ENCODE results near the gene POU2AF1. TPM values are rescaled to one million over a fixed set of nuclear protein-coding genes. Genes with fewer than 3 reads are reported as not detected.

Gene POU2AF1
- total and polyA plus RNA-seq, 2 of the 13 experiments (the other 11 are each of a cell fraction or from before 2014, with no cell fraction given) = 1.9 to 3.6 TPM

DNA sequence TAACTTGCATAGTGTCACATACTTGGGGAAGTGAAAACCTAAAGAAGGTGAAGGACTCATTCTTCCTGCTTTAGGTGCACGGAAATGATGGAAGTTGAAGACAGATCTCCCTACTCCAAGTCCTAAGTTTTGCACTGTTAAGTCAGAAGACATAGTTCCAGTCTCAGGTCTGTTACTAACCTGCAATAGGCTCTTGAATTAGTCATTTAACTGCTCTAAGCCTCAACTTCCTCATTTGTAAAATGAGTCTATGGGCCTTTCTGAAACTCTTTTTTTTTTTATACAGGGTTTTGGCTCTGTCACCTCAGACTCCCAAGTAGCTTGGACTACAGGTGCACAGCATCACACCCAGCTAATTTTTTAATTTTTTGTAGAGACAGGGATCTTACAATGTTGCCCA is 30.8 kb upstream of the POU2AF1 start (continued):
- TF ChIP-seq FOXP1 (IDR thresholded peaks at IDR 0.05) = no peak
- no peak for TF ChIP-seq FOXP1 (CRISPR knock-in tag; IDR thresholded peaks at IDR 0.05)

DNA sequence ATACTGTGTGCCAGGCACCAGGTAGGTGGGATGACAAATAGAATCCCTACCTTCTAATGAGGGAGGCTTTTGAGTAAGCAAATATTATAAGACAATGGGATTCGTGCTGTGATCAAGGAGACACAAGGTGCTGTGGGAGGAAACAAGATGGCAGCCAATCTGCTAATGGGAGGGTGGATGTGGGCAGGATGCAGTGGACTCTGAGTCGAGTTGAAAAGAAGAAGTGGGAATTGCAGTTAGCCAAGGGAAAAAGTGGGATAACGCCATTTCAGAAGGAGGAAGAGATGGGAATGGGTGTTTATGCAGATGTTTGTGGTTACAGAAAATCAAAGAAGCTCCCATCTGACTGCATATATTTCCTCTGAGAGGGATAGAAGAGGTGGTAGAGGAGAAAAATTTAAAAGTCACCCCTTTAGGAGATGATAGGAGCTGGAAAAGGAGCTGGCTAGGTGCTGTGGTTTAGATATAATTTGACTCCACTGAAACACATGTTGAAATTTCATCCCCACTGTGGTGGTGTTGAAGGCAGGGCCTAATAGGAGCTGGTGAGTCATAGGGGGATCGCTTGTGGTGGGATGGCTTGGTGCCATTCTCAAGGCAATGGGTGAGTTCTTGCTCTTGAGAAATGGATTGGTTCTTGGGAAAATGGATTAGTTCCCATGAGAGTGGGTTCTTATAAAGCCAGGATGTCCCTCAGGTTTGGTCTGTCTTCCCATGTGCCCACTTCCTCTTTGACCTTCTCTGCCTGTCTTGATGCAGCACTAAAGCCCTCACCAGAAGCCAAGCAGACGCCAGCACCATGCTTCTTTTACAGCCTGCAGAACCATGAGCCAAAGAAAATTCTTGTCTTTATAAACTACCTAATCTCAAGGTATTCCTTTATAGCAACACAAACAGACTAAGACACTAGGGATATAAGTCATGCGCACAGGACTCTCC is 30.0 kb upstream of the POU2AF1 start:
- no peaks in the 10 kb centered on the region for H3K9me3 ChIP-seq (ENCODE audit: low read length)
- no peaks in the 10 kb centered on the region for H3K36me3 ChIP-seq (replicated peaks in 1 of 2; ENCODE audit: control insufficient read depth in 1 of 2, insufficient read depth in 2 of 2, low read length in 2 of 2)
- in situ Hi-C loops (cut with HindIII; ENCODE audit: extremely low pct_ligation_motif_present, low pct_unique_long_range_greater_than_20kb) = no loop called here
- DNase-seq (ENCODE audit: low spot score) (no peak), FAIRE-seq (no peak), ATAC-seq (no peak)
- intact Hi-C loops (cut with micrococcal nuclease; ENCODE audit: unreplicated experiment) = no loop called here
- H2AFZ ChIP-seq (ENCODE audit: low read length) = no peak overlapping the region
- H3K4me3 ChIP-seq (replicated peaks in 1 of 3; ENCODE audit: insufficient read depth in 1 of 3, low read depth in 2 of 3, low read length in 3 of 3) = no peak overlapping the region
- no peak overlapping the region for H3K9ac ChIP-seq (ENCODE audit: insufficient read depth, low read depth, low read length)
- CTCF ChIA-PET (ENCODE audit: low intra/inter-chr PET ratio, low total read pairs) = no interaction called here
- no TSS peak for BruUV-seq (replicated peaks)
- H4K20me1 ChIP-seq (ENCODE audit: insufficient read depth, low read length) = no peaks in the 10 kb centered on the region
- no peaks in the 10 kb centered on the region for H3K79me2 ChIP-seq (ENCODE audit: insufficient read depth, low read length)
- no peak overlapping the region for H3K27ac ChIP-seq (ENCODE audit: extremely low read length, insufficient read depth, low read length)
- 92% methylated on average over 6 of the region's 6 CpGs for WGBS (ENCODE audit: low lambda C conversion rate)
- H3K4me2 ChIP-seq (ENCODE audit: low read depth, low read length) = no peak overlapping the region
- no peaks in the 10 kb centered on the region for H3K27me3 ChIP-seq (ENCODE audit: control insufficient read depth in 1 of 2, insufficient read depth in 2 of 2, low read length in 2 of 2)
- POLR2A ChIA-PET = no interaction called here
- peaks cover 19% of the 10 kb centered on the region for H3K4me1 ChIP-seq (ENCODE audit: insufficient read depth, low read length)
- TF ChIP-seq CCDC6 (CRISPR knock-in tag; IDR thresholded peaks at IDR 0.05) (no peak), NFYB (CRISPR knock-in tag; IDR thresholded peaks at IDR 0.05) (no peak), MYC (CRISPR knock-in tag; IDR thresholded peaks at IDR 0.05; ENCODE audit: borderline replicate concordance) (no peak), ZNF749 (CRISPR knock-in tag; IDR thresholded peaks at IDR 0.05; ENCODE audit: borderline replicate concordance) (no peak), SALL2 (CRISPR knock-in tag; IDR thresholded peaks at IDR 0.05) (no peak), SOX6 (IDR thresholded peaks at IDR 0.05) (no peak), SOX6 (CRISPR knock-in tag; IDR thresholded peaks at IDR 0.05) (no peak), KDM5B (CRISPR knock-in tag; IDR thresholded peaks at IDR 0.05; ENCODE audit: borderline replicate concordance) (no peak), REL (CRISPR knock-in tag; conservative IDR thresholded peaks at IDR 0.05) (no peak), KAT2B (IDR thresholded peaks at IDR 0.05; ENCODE audit: borderline replicate concordance, low read depth, low read length) (no peak), PAX8 (CRISPR knock-in tag; IDR thresholded peaks at IDR 0.05; ENCODE audit: borderline replicate concordance) (no peak)
- TF ChIP-seq, protein P1, sequence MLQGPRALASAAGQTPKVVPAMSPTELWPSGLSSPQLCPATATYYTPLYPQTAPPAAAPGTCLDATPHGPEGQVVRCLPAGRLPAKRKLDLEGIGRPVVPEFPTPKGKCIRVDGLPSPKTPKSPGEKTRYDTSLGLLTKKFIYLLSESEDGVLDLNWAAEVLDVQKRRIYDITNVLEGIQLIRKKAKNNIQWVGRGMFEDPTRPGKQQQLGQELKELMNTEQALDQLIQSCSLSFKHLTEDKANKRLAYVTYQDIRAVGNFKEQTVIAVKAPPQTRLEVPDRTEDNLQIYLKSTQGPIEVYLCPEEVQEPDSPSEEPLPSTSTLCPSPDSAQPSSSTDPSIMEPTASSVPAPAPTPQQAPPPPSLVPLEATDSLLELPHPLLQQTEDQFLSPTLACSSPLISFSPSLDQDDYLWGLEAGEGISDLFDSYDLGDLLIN (CRISPR knock-in tag; IDR thresholded peaks at IDR 0.05; ENCODE audit: borderline replicate concordance) = no peak
- TF ChIP-seq, protein P2, sequence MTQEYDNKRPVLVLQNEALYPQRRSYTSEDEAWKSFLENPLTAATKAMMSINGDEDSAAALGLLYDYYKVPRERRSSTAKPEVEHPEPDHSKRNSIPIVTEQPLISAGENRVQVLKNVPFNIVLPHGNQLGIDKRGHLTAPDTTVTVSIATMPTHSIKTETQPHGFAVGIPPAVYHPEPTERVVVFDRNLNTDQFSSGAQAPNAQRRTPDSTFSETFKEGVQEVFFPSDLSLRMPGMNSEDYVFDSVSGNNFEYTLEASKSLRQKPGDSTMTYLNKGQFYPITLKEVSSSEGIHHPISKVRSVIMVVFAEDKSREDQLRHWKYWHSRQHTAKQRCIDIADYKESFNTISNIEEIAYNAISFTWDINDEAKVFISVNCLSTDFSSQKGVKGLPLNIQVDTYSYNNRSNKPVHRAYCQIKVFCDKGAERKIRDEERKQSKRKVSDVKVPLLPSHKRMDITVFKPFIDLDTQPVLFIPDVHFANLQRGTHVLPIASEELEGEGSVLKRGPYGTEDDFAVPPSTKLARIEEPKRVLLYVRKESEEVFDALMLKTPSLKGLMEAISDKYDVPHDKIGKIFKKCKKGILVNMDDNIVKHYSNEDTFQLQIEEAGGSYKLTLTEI (CRISPR knock-in tag; conservative IDR thresholded peaks at IDR 0.05) = no peak
- TF ChIP-seq, protein P3, sequence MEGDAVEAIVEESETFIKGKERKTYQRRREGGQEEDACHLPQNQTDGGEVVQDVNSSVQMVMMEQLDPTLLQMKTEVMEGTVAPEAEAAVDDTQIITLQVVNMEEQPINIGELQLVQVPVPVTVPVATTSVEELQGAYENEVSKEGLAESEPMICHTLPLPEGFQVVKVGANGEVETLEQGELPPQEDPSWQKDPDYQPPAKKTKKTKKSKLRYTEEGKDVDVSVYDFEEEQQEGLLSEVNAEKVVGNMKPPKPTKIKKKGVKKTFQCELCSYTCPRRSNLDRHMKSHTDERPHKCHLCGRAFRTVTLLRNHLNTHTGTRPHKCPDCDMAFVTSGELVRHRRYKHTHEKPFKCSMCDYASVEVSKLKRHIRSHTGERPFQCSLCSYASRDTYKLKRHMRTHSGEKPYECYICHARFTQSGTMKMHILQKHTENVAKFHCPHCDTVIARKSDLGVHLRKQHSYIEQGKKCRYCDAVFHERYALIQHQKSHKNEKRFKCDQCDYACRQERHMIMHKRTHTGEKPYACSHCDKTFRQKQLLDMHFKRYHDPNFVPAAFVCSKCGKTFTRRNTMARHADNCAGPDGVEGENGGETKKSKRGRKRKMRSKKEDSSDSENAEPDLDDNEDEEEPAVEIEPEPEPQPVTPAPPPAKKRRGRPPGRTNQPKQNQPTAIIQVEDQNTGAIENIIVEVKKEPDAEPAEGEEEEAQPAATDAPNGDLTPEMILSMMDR (CRISPR knock-in tag; IDR thresholded peaks at IDR 0.05) = no peak
- TF ChIP-seq, protein P4, sequence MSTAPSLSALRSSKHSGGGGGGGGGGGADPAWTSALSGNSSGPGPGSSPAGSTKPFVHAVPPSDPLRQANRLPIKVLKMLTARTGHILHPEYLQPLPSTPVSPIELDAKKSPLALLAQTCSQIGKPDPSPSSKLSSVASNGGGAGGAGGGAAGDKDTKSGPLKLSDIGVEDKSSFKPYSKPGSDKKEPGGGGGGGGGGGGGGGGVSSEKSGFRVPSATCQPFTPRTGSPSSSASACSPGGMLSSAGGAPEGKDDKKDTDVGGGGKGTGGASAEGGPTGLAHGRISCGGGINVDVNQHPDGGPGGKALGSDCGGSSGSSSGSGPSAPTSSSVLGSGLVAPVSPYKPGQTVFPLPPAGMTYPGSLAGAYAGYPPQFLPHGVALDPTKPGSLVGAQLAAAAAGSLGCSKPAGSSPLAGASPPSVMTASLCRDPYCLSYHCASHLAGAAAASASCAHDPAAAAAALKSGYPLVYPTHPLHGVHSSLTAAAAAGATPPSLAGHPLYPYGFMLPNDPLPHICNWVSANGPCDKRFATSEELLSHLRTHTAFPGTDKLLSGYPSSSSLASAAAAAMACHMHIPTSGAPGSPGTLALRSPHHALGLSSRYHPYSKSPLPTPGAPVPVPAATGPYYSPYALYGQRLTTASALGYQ (CRISPR knock-in tag; IDR thresholded peaks at IDR 0.05) = no peak
